Type B pancreatic cell (in vitro differentiated cells): Measurements from ENCODE around the gene FAHD2B. TPM values are rescaled to one million over a fixed set of nuclear protein-coding genes. Genes with fewer than 3 reads are reported as not detected.
"Not testable (repeated sequence)": the region's sequence is repeated elsewhere in the genome, so short reads cannot be mapped to it uniquely, and the experiment has no call there.

Experiments used
- DNase-seq: peaks from one replicate; pipeline ENCODE4 v3.0.0; 2021; ENCODE audit warnings: mixed read lengths; ENCODE audit not compliant: unreplicated experiment; ENCODE audit errors: extremely low spot score
- H3K27ac Mint-ChIP-seq: 2 replicates; pipeline ENCODE4 v1.8.0; 2021; ENCODE audit warnings: mild to moderate bottlenecking, mixed read lengths
- H3K27me3 Mint-ChIP-seq: 2 replicates; pipeline ENCODE4 v1.8.0; 2021; ENCODE audit warnings: mixed read lengths
- H3K36me3 Mint-ChIP-seq: 2 replicates; pipeline ENCODE4 v1.8.0; 2021; ENCODE audit warnings: mixed read lengths
- H3K4me1 Mint-ChIP-seq: one replicate; pipeline ENCODE4 v1.8.0; 2021; ENCODE audit warnings: mixed read lengths; ENCODE audit not compliant: unreplicated experiment
- H3K4me3 Mint-ChIP-seq: 2 replicates; pipeline ENCODE4 v1.8.0; 2021; ENCODE audit warnings: mild to moderate bottlenecking, mixed read lengths
- H3K9me3 Mint-ChIP-seq: 2 replicates; pipeline ENCODE4 v1.8.0; 2021; ENCODE audit warnings: mixed read lengths
- CTCF ChIP-seq: fragments of 200-600 bp; sonication (generic); conservative IDR thresholded peaks from 2 replicates; pipeline ENCODE4 v1.5.0; 2021; ENCODE audit warnings: antibody characterized with exemption, mild to moderate bottlenecking
- total RNA-seq: library from RNA; stranded (reverse); gene quantifications from 2 replicates; pipeline ENCODE4 v1.2.1, GENCODE V29; 2021; ENCODE audit warnings: low replicate concordance

The FAHD2B gene
- total RNA-seq, 1 donor from 2014 or later: 31.8 TPM

DNA sequence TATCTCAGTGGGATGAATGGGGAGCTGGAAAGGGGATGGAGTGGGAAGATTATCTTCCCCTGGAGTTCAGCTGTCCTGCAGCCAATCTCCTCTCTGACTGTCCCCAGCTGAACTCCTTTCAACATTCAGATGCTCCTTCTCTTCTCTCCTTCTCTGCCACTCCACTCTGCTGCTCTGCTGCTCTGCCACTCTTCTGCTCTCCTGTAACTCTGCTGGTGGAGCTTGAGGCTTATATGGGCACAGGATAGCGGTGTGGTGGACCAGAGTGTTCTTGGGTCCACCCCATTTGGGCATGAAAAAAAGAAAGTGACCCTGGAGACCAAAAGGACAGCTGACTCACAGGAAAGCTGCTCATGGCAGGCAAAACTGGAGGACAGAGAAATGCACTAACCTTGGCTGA is 26.6 kb downstream of the FAHD2B start:
- no peaks in the 10 kb centered on the region for H3K4me1 Mint-ChIP-seq
- no peak for DNase-seq
- peaks cover 5% of the 10 kb centered on the region for H3K9me3 Mint-ChIP-seq
- TF ChIP-seq CTCF: no peak
- H3K27ac Mint-ChIP-seq: no peak overlapping the region
- no peak overlapping the region for H3K4me3 Mint-ChIP-seq
- no peaks in the 10 kb centered on the region for H3K36me3 Mint-ChIP-seq
- H3K27me3 Mint-ChIP-seq: peaks cover 16% of the 10 kb centered on the region

DNA sequence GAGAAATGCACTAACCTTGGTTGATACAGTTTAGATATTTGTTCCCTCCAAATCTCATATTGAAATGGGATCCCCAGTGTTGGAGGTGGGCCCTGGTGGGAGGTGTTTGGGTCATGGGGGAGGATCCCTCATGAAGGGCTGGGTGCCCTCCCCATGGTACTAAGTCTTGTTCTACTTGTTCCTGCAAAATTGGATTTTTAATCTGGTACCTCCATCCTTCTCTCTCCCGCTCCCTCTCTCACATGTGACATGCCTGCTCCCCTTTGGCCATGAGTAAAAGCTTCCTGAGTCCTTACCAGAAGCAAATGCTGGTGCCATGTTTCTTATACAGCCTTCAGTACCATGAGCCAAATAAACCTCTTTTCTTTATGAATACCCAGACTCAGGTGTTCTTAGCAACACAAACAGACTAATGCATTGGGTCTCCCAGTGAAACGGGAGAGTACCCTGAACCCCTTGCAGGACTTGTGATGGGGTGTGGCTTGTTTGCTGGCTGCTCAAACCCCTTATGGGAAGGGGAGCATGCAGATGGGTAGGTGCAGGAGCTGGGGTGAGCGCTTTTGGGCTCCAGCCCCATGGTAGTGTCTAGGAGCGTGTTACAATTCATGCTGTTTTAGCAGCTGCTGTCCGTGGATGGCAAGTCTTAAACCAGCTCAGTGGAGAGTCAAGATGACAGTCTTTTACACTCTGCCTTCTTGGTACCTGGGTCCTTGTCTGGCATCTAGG is 27.2 kb downstream of the FAHD2B start:
- peaks cover 5% of the 10 kb centered on the region for H3K9me3 Mint-ChIP-seq
- no peaks in the 10 kb centered on the region for H3K4me1 Mint-ChIP-seq
- no peak for TF ChIP-seq CTCF
- DNase-seq: no peak
- H3K36me3 Mint-ChIP-seq: no peaks in the 10 kb centered on the region
- no peak overlapping the region for H3K27ac Mint-ChIP-seq
- H3K4me3 Mint-ChIP-seq: no peak overlapping the region
- peaks cover 16% of the 10 kb centered on the region for H3K27me3 Mint-ChIP-seq

- H3K27me3 Mint-ChIP-seq: peaks cover 16% of the 10 kb centered on the region
- not testable (repeated sequence) for H3K9me3 Mint-ChIP-seq, H3K36me3 Mint-ChIP-seq, DNase-seq, H3K4me3 Mint-ChIP-seq, H3K27ac Mint-ChIP-seq, H3K4me1 Mint-ChIP-seq
These were observed 28.7 kb downstream of the FAHD2B start for GRCh38 chr2:97066030-97066429.

GRCh38 chr2:97062020-97062419 is 32.7 kb downstream of the FAHD2B start:
- not testable (repeated sequence) for H3K4me1 Mint-ChIP-seq, H3K4me3 Mint-ChIP-seq, DNase-seq, H3K9me3 Mint-ChIP-seq, H3K27ac Mint-ChIP-seq, H3K36me3 Mint-ChIP-seq
- H3K27me3 Mint-ChIP-seq: peaks cover 19% of the 10 kb centered on the region

- not testable (repeated sequence) for H3K27ac Mint-ChIP-seq, H3K36me3 Mint-ChIP-seq, H3K4me3 Mint-ChIP-seq, DNase-seq, H3K4me1 Mint-ChIP-seq, H3K9me3 Mint-ChIP-seq
- peaks cover 18% of the 10 kb centered on the region for H3K27me3 Mint-ChIP-seq
These were observed 34.9 kb downstream of the FAHD2B start for GRCh38 chr2:97059782-97060181.

GRCh38 chr2:97056150-97056549 is 38.5 kb downstream of the FAHD2B start:
- H3K27me3 Mint-ChIP-seq: peaks cover 15% of the 10 kb centered on the region

DNA sequence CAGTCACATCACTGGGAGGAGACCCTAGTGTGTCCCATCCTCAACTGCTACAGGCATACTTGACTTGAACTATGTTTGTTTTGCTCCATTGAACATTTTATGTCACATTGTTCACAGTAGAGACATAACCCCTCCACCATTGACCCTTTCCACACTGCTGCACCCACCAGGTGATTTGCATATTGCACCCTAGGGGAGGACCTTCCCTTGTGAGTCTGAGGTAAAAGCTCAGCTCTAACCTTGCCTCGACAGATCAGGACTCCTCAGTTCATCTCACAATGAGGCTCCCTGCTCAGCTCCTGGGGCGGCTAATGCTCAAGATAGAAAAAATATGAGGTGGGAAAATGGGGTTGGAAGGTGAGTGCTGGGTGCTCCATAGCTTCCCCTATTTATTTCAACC is 44.6 kb downstream of the FAHD2B start:
- not testable (repeated sequence) for H3K4me3 Mint-ChIP-seq, H3K36me3 Mint-ChIP-seq, H3K4me1 Mint-ChIP-seq, H3K9me3 Mint-ChIP-seq, H3K27ac Mint-ChIP-seq, DNase-seq
- H3K27me3 Mint-ChIP-seq: peaks cover 13% of the 10 kb centered on the region

More at GRCh38 chr2:97056150-97056549, 38.5 kb downstream of the FAHD2B start:
- H3K27ac Mint-ChIP-seq, H3K36me3 Mint-ChIP-seq, H3K4me1 Mint-ChIP-seq, H3K4me3 Mint-ChIP-seq, DNase-seq, H3K9me3 Mint-ChIP-seq: not testable (repeated sequence)

DNA sequence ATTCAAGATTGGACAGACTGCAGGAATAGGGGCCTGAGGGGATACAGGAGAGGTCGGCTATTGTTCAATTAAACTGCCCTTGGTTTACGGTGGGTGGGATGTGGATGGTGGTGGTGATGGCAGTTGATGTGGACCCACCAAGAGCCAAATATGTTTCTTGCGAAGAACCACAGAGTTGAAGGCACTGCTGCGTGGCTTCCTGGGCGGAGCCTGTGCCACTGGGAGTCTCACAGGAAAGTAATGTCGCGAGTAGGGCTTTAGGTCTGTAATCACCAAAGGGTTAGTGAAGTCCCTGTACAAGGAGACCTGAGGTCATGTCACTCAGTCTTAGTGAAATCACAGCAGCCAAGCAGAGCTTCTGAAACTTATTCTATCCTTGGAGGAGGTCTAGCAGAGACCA is 46.2 kb downstream of the FAHD2B start:
- H3K4me3 Mint-ChIP-seq, H3K27ac Mint-ChIP-seq: not testable (repeated sequence)
- H3K27me3 Mint-ChIP-seq: peaks cover 16% of the 10 kb centered on the region

DNA sequence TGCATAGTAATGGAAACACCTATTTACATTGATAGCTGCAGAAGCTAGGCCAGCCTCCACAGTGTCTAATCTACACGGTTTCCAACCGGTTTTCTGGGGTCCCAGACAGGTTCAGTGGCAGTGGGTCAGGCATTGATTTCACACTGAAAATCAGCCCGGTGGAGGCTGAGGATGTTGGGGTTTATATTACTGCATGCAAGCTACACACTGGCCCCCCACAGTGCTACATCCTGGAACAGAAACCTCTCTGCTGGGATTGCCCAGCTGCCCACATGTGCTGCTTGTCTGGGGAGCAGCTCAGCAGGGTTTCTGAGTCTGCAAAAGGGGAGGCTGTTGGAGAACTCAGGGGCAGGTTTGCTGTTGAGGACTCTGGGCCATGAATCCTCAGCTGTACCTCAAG is 48.0 kb downstream of the FAHD2B start:
- not testable (repeated sequence) for H3K4me3 Mint-ChIP-seq, H3K27ac Mint-ChIP-seq, H3K36me3 Mint-ChIP-seq, DNase-seq, H3K9me3 Mint-ChIP-seq, H3K4me1 Mint-ChIP-seq
- peaks cover 16% of the 10 kb centered on the region for H3K27me3 Mint-ChIP-seq

More for the DNA sequence above, 46.2 kb downstream of the FAHD2B start:
- not testable (repeated sequence) for H3K9me3 Mint-ChIP-seq, H3K4me1 Mint-ChIP-seq, DNase-seq, H3K36me3 Mint-ChIP-seq

- peaks cover 16% of the 10 kb centered on the region for H3K27me3 Mint-ChIP-seq
- not testable (repeated sequence) for H3K4me1 Mint-ChIP-seq, H3K36me3 Mint-ChIP-seq, H3K9me3 Mint-ChIP-seq, H3K4me3 Mint-ChIP-seq, H3K27ac Mint-ChIP-seq, DNase-seq
These were observed 48.7 kb downstream of the FAHD2B start for GRCh38 chr2:97045895-97046499.
